Measurements from ENCODE around the gene USH2A.

GRCh38 chr1:215793180-215793579 lies 630.1 kb downstream of the USH2A start:
- TF ChIP-seq CTCF (IDR thresholded peaks at IDR 0.05) (no peak), POLR2A (IDR thresholded peaks at IDR 0.05) (no peak)

All from lower leg skin (tissue), 3 donors.